Ascending aorta (tissue), 2 donors: Measurements from ENCODE around the gene SMG6. TPM values are rescaled to one million over a fixed set of nuclear protein-coding genes. Genes with fewer than 3 reads are reported as not detected.
A peak's percentile ranks its signal among the peaks of the same experiment; 100 is the strongest.

Experiments
- DNase-seq, 2 donors: peaks; one replicate each; pipeline ENCODE4 v3.0.0-alpha.2; 2019; ENCODE audit warnings: low spot score in 2 of 2
- H3K27ac ChIP-seq, 2 donors: fragments of 200-600 bp; sonication (generic); one replicate each; pipeline ENCODE4 v1.5.1; 2016 to 2017; ENCODE audit warnings: mild to moderate bottlenecking in 1 of 2
- H3K27me3 ChIP-seq: fragments of 200-600 bp; sonication (generic); one replicate; pipeline ENCODE4 v1.5.1; 2017
- H3K36me3 ChIP-seq, 2 donors: fragments of 200-600 bp; sonication (generic); one replicate each; pipeline ENCODE4 v1.5.1; 2016
- H3K4me1 ChIP-seq, 2 donors: fragments of 200-600 bp; sonication (generic); one replicate each; pipeline ENCODE4 v1.5.1; 2016 to 2017; ENCODE audit warnings: mild to moderate bottlenecking in 1 of 2
- H3K4me3 ChIP-seq, 2 donors: fragments of 200-600 bp; sonication (generic); one replicate each; pipeline ENCODE4 v1.5.1; 2016 to 2017; ENCODE audit warnings: mild to moderate bottlenecking in 1 of 2
- H3K9me3 ChIP-seq, 2 donors: fragments of 200-600 bp; sonication (generic); one replicate each; pipeline ENCODE4 v1.5.1; 2016
- intact Hi-C: fragments of 100-400 bp; cut with DNase I; formaldehyde crosslinking; loops from one replicate; pipeline ENCODE4 v1.15.1; 2023
- total RNA-seq: library from RNA; depleted of rRNA; stranded (reverse); fragments of >200 nt; gene quantifications from one replicate; pipeline ENCODE4 v1.1.0, GENCODE V29; 2016
- TF ChIP-seq, protein P1 (sequence below), 3 experiments: fragments of 200-600 bp in 2 of 3; fragments of 450-650 bp in 1 of 3; sonication (generic) in 2 of 3; IDR thresholded peaks; one replicate each; pipeline ENCODE4 v1.5.1; 2016 to 2019; ENCODE audit warnings: antibody characterized with exemption in 3 of 3, mild to moderate bottlenecking in 1 of 3, moderate library complexity in 1 of 3

SMG6 gene
- total RNA-seq, 1 donor from 2014 or later: 50.8 TPM

DNA sequence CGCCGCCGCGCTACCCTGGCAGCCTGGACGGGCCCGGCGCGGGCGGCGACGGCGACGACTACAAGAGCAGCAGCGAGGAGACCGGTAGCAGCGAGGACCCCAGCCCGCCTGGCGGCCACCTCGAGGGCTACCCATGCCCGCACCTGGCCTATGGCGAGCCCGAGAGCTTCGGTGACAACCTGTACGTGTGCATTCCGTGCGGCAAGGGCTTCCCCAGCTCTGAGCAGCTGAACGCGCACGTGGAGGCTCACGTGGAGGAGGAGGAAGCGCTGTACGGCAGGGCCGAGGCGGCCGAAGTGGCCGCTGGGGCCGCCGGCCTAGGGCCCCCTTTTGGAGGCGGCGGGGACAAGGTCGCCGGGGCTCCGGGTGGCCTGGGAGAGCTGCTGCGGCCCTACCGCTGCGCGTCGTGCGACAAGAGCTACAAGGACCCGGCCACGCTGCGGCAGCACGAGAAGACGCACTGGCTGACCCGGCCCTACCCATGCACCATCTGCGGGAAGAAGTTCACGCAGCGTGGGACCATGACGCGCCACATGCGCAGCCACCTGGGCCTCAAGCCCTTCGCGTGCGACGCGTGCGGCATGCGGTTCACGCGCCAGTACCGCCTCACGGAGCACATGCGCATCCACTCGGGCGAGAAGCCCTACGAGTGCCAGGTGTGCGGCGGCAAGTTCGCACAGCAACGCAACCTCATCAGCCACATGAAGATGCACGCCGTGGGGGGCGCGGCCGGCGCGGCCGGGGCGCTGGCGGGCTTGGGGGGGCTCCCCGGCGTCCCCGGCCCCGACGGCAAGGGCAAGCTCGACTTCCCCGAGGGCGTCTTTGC is 245.6 kb downstream of the SMG6 start:
- H3K27ac ChIP-seq: no peak overlapping the region
- no peaks in the 10 kb centered on the region for H3K9me3 ChIP-seq
- intact Hi-C loops: loop anchor here (5.0 to 10.0 kb wide), 2 partner anchors 34 to 337 kb away; no protein-coding TSS in a partner anchor
- H3K4me1 ChIP-seq: peaks cover 19 to 22% of the 10 kb centered on the region in 2 donors
- DNase-seq: no peak
- TF ChIP-seq, protein P1, sequence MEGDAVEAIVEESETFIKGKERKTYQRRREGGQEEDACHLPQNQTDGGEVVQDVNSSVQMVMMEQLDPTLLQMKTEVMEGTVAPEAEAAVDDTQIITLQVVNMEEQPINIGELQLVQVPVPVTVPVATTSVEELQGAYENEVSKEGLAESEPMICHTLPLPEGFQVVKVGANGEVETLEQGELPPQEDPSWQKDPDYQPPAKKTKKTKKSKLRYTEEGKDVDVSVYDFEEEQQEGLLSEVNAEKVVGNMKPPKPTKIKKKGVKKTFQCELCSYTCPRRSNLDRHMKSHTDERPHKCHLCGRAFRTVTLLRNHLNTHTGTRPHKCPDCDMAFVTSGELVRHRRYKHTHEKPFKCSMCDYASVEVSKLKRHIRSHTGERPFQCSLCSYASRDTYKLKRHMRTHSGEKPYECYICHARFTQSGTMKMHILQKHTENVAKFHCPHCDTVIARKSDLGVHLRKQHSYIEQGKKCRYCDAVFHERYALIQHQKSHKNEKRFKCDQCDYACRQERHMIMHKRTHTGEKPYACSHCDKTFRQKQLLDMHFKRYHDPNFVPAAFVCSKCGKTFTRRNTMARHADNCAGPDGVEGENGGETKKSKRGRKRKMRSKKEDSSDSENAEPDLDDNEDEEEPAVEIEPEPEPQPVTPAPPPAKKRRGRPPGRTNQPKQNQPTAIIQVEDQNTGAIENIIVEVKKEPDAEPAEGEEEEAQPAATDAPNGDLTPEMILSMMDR (IDR thresholded peaks at IDR 0.05): no peak
- no peaks in the 10 kb centered on the region for H3K27me3 ChIP-seq
- peak overlapping the region; percentile 16 to 19 for H3K4me3 ChIP-seq
- peaks cover 12 to 28% of the 10 kb centered on the region in 2 donors for H3K36me3 ChIP-seq

DNA sequence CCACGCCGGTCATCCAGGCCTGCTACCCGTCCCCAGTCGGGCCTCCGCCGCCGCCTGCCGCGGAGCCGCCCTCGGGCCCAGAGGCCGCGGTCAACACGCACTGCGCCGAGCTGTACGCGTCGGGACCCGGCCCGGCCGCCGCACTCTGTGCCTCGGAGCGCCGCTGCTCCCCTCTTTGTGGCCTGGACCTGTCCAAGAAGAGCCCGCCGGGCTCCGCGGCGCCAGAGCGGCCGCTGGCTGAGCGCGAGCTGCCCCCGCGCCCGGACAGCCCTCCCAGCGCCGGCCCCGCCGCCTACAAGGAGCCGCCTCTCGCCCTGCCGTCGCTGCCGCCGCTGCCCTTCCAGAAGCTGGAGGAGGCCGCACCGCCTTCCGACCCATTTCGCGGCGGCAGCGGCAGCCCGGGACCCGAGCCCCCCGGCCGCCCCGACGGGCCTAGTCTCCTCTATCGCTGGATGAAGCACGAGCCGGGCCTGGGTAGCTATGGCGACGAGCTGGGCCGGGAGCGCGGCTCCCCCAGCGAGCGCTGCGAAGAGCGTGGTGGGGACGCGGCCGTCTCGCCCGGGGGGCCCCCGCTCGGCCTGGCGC is 246.3 kb downstream of the SMG6 start:
- DNase-seq: no peak
- Histone ChIP-seq H3K9me3 (no peaks in the 10 kb centered on the region), H3K27ac (peak overlapping the region in 1 of 2 donors; percentile 40), H3K27me3 (no peaks in the 10 kb centered on the region), H3K36me3 (peaks cover 12 to 21% of the 10 kb centered on the region in 2 donors), H3K4me3 (peak overlapping the region; percentile 16 to 27), H3K4me1 (peaks cover 14 to 22% of the 10 kb centered on the region in 2 donors)
- TF ChIP-seq, protein P1 (IDR thresholded peaks at IDR 0.05): no peak
- intact Hi-C loops: loop anchor here (5.0 to 10.0 kb wide), 2 partner anchors 35 to 338 kb away; no protein-coding TSS in a partner anchor

DNA sequence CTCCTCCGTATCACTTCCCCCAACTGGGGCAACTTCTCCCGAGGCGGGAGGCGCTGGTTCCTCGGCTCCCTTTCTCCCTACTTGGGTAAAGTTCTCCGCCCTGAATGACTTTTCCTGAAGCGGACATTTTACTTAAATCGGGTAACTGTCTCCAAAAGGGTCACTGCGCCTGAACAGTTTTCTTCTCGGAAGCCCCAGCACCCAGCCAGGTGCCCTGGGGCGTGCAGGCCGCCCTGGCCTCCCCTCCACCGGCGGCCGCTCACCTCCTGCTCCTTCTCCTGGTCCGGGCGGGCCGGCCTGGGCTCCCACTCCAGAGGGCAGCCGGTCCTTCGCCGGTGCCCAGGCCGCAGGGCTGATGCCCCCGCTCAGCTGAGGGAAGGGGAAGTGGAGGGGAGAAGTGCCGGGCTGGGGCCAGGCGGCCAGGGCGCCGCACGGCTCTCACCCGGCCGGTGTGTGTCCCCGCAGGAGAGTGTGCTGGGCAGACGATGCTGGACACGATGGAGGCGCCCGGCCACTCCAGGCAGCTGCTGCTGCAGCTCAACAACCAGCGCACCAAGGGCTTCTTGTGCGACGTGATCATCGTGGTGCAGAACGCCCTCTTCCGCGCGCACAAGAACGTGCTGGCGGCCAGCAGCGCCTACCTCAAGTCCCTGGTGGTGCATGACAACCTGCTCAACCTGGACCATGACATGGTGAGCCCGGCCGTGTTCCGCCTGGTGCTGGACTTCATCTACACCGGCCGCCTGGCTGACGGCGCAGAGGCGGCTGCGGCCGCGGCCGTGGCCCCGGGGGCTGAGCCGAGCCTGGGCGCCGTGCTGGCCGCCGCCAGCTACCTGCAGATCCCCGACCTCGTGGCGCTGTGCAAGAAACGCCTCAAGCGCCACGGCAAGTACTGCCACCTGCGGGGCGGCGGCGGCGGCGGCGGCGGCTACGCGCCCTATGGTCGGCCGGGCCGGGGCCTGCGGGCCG is 247.1 kb downstream of the SMG6 start:
- no peak for DNase-seq
- H3K27ac ChIP-seq: peak overlapping the region; percentile 54 to 57
- H3K4me1 ChIP-seq: peaks cover 14 to 22% of the 10 kb centered on the region in 2 donors
- H3K36me3 ChIP-seq: peaks cover 11 to 20% of the 10 kb centered on the region in 2 donors
- peak overlapping the region; percentile 57 to 77 for H3K4me3 ChIP-seq
- H3K27me3 ChIP-seq: no peaks in the 10 kb centered on the region
- no peaks in the 10 kb centered on the region for H3K9me3 ChIP-seq
- intact Hi-C loops: loop anchor here (5.0 to 10.0 kb wide), 2 partner anchors 36 to 338 kb away; no protein-coding TSS in a partner anchor
- TF ChIP-seq, protein P1 (IDR thresholded peaks at IDR 0.05): no peak

DNA sequence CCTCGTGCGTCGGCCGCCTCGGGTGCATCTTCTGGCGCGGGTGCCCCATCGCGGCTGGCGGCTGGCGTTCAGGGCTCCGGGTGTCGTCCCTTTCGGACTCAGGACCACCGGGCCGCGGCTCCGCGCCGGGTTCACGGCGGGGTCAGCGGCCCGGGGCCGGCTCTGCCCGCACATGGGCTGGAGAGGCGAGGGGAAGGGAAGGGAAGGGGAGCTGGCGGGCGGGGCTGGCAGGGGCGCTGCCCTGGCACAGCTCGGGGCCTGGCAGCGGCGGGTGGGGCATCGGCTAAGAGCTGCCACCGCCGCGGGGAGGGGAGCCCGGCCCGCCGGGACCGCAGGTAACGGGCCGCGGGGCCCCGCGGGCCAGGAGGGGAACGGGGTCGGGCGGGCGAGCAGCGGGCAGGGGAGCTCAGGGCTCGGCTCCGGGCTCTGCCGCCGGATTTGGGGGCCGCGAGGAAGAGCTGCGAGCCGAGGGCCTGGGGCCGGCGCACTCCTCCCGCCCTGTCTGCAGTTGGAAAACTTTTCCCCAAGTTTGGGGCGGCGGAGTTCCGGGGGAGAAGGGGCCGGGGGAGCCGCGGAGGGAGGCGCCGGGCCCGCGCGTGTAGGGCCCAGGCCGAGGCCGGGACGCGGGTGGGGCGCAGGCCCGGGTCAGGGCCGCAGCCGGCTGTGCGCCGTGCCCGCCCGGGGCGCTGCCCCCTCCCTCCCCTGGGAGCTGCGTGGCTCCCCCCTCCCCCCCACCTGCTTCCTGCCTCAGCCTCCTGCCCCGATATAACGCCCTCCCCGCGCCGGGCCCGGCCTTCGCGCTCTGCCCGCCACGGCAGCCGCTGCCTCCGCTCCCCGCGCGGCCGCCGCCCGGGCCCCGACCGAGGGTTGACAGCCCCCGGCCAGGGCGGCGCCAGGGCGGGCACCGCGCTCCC is 248.0 kb downstream of the SMG6 start:
- Histone ChIP-seq H3K27ac (peak overlapping the region; percentile 71 to 77), H3K9me3 (no peaks in the 10 kb centered on the region), H3K4me3 (peak overlapping the region; percentile 57 to 77), H3K4me1 (peaks cover 23 to 25% of the 10 kb centered on the region in 2 donors), H3K36me3 (peaks cover 5 to 10% of the 10 kb centered on the region in 2 donors), H3K27me3 (no peaks in the 10 kb centered on the region)
- no peak for DNase-seq
- intact Hi-C loops: loop anchor here (1.0 to 10.0 kb wide), 4 partner anchors 37 to 339 kb away; no protein-coding TSS in a partner anchor
- TF ChIP-seq, protein P1 (IDR thresholded peaks at IDR 0.05): no peak
